ENCODE results near the gene NFKBIE.

NFKBIE gene

DNA sequence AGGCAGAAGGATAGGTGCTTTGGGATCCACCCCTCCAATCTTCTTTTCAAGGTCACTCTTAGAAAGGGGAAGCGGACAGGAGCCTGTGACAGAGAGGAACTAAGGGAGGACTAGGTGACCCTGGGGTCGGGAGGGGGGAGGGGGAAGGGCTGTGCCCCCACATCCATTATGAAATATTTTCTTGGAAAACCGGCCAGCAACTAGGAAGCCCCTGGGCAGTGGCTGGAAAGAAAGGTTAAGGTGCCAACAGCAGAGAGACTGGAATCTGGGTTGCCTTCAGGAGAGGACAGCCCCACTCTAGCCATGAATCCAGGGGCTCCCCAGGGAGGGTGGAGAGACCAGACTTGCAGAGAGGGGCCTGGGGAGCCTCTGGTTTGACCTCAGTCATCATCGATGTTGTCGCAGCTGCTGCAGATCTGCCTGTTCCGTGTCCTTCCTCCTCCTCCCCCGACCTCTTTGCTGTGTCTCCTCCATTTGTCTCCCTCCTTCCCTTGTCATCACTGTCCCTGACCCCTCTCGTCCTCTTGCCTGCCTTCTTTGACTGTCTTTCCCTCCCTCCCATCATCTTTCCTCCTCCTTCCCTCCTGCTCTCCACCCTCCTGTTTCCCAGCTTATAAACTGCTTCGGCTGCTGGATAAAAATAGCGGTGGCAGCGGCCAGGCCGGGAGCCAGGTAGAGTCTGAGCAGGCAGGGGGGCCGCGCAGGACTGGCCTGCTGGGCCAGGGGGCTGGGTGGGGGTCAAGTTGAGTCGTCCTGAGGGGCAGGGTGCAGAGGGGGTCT, 38.8 kb downstream of the NFKBIE start:
- DNase-seq (ENCODE audit: low spot score): no peak

DNA sequence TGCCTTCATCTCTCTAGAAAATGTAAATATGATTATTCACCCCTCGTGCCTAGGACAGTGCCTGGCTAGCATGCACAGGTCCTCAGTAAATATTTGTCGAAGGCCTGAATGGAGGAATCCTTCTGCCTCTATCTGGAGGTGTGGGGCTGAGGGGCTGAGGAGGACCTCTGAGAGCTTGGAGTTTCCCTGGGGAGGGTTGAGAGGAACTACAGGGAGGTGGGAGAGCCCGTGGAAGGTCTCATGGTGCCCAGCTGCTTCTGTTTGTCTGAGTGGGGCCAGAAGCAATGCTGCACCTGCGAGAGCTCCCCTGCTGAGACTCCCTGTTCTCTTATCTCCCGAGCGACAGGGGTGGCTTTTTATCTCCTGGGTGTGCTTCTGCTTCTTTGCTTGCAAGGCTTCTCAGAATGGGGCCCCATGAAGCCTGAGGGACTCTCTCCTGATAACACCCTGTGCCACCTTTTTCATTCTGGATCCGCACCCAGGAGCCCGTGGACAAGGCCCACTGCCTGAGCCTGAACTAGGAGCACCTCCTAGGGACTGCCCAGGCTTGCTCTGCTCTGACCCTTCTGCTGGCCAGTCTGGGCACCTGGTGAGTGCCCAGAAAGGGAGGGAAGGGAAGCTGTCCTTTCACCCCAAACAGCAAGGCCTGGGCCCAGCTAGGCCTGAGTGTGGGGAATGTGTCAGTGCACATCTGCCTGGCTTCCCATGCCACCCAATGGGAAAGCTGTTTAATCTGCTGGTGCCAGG, 39.6 kb downstream of the NFKBIE start:
- DNase-seq (ENCODE audit: low spot score): no peak

DNA sequence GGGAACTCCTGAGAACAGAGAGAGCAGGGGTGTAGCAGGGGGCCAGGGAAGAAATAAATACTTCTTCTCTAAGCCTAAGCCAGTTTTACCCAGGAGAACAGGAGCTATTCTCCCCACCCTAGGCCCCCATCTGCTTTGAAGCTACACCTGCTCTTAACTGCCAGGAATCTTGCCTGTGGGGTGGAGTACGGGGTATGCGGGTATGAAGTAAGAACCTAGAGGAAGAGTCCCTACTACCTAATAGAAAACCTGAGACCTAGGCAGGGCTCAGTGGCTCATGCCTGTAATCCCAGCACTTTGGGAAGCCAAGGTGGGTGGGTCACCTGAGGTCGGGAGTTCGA, 40.4 kb downstream of the NFKBIE start:
- no peak for DNase-seq (ENCODE audit: low spot score)

DNA sequence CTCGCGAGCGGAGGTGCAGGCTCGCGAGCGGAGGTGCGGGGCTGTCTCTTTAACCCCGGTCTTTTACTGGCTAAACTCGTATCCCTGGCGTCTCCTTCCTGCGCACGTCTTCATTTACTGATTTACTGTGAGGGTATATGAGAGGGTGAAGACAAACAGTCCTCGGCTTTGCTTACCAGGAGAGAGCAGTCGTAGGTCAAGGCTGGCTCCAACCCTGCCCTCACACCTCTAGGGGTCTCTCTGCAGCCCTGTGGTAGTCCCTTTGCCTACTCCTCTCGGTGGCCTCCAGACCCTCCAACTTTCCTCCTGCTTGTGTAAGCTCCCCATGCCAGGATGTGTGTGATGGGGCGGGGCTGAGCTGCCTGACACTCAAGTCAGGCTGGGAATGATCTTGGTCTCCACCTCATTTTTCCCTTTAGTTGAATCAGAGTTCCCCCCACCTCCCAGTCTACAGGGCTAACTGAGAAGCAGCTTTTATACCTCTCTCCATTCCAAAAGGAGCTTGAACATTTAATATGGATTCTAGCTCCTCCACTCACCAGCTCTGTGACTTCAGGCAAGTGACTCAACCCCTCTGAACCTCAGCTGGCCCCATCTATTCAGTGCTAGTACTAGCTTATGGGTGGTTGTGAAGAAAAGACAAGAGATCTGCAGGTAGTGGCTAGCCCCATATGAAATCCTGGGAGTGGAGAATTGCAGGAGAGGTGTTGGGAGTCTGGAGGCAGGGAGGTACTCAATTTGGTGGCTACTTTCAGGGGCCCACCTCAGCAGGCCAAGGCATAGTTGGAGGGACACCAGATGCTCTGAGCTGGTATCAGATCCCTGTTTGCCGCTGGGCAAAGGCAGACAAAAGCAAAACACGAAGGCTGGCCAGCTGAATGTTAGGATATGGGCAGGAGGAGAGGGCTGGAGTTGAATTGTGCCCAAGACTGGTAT, 41.1 kb downstream of the NFKBIE start:
- DNase-seq (ENCODE audit: low spot score): peak; percentile 10

DNA sequence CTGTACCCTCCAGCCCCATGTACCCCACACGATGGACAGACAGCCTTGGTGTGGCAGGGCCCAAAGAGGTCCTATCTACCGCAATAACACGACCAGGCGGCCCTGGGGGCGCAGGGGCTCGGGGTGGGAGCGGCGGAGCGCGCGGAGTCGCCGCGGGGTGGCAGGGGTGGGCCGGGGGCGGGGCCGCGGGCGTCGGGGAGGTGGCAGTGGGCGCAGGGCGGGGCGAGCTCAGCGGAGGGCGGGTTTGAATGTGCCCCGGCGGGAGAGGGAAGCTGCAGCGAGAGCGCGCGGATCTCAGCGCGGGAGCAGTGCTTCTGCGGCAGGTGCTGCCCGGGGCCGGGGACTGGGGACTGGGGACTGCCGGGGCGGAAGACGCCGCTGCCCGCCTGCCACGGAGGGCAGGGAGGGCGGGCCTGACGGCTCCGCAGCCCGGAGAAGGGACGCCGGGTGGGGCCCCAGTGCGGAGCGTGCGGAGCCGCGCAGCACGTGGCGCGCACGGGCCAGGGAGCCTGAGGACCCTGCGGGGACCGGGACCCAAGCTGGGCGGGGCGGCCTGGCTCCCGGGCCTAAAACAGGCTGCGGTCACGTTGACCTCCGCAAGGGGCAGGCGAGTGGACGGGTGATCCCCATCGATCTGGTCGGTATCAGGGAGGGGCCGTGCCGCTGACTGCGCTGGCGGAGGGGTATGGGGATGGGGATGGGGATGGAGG, 41.9 kb downstream of the NFKBIE start, which contains the start of gene SLC29A1:
Gene SLC29A1 (plus strand): TSS at position 277 of the 710 bp plus-strand sequence. CDS start 3,719 bp downstream, outside the sequence.
- peak; percentile 71 for DNase-seq (ENCODE audit: low spot score)

DNA sequence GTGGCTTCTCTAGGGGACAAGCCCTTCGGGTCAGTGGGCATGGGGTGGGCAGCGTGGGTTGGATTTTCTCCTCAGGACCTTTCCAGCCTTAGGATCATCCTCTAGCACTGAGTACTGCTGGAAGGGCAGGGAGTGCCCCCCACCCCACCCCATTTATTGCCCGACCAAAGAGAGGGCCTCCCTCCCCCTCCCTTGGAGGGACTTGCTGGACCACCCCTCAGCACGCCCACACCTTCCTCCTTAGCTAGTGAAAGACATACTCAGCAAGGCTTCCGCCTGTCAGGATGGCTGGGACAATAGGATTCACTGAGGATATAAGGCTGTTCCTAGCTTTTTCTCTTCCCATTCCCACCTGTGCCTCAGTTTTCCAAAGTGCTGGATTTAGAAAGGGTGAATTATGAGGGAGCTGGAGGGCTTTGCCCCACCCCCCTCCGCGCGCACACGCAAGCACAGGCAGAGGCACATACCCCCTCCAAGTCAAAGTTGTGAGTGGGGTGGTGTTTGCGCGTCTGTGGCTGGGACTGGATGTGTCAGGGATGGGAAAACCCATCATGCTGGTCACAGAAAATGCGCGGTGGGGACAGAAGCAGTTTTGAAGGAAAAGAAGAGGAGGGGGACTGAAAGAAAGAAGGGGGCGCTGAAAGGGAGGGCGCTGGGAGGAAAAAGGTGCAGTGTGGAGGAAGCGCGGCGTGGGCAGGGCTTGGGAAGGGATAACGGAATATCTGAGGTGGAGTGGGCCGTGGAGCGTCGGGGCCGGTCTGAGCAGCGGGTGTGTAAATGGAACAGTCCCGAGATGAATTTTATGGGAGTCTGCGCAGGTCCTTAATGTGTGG, 42.6 kb downstream of the NFKBIE start:
- DNase-seq (ENCODE audit: low spot score): no peak

DNA sequence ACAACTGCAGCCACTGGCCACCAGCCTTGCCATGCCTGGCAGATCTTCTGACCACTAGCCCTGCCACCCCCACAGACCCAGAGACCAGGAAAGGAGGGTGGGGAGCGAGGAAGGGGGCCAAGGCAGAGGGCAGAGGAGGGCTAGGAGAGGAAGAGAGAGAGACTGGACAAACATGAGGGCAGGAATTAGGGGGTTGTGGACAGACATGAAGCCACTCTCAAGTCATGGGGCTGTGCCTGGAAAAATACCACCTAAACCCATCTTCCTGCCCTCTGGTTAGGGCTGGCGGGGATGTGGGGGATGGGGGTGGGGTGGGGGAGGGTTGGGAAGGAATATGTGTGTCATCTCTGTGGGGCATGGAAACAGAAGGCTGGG, 43.4 kb downstream of the NFKBIE start:
- DNase-seq (ENCODE audit: low spot score): no peak

DNA sequence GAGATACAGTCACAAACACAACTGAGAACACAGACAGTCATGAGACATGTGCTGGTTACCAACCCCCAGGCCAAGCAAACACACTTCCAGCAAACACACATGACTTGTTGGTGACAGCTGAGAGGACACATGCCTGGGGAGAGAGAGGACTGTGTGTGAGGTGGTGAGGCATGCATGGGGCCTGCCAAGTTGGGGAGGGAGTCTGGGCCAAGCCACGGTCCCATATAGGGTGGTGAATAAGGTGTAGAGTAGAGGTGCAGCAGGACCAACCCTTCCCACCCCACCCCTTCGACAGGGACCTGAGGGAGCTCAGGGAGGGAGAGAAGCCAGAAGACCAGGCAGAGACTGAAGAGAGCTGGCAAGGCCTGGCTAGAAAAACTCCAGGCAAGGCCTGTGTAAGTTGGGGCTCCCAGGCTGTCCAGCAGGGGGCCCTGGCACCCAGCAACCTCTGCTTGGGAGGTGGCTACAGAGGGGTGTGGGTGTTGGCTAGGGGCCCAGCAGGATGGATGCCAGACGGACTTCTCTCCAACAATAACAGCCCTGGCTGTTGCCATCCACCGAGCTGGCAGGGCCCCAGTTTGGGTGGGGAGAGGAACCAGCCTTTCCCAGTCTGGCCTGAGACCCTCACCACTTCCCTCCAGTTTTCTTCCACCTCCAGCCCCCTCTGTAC, 43.9 kb downstream of the NFKBIE start:
- peak; percentile 91 for DNase-seq (ENCODE audit: low spot score)

DNA sequence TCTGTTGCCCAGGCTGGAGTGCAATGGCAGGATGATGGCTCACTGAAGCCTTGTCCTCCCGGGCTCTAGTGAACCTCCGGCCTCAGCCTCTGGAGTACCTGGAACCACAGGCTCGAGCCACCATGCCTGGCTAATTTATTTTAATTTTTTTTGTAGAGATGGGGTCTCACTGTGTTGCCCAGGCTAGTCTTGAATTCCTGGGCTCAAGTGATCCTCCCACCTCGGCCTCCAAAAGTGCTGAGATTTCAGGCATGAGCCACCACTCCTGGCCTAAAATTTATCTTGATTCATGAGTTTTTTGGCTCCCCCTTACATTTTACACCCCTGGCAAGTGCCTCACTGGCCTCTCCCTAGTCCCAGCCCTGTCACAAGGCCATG, 44.4 kb downstream of the NFKBIE start:
- no peak for DNase-seq (ENCODE audit: low spot score)

DNA sequence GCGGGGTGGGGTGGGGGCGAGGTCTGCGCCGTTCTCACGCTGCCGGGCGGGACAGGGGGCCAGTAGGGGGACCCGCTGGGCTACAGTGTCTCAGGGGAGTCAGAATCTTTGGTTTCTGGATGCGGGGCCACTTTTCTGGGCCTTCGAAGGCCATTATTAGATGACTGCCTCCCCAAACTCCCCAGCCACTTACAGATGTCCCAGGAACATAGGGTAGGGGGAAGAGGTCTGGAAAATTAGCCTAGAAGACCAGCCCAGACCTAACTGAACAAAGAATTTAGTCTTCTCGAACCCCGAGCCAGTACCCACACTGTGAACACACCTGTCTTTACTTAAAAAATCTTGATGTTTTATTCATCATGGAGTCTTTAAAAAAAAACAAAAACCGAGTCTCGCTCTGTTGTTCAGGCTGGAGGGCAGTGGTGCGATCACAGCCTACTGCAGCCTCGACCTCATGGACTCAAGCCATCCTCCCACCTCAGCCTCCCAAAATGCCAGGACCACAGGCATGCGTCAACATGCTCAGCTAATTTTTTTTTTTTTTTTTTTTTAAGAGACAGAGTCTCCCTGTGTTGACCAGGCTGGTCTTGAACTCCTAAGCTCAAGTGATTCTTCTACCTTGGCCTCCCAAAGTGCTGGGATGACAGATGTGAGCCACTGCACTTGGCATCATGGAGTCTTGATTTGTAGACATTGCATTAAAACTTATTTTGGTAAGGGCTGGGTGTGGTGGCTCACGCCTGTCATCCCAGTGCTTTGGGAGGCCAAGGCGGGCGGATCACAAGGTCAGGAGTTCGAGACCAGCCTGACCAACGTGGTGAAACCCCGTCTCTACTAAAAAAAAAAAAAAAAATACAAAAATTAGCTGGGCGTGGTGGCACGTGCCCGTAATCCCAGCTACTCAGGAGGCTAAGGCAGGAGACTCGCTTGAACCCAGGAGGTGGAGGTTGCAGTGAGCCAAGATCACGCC, 45.3 kb downstream of the NFKBIE start:
- no peak for DNase-seq (ENCODE audit: low spot score)

DNA sequence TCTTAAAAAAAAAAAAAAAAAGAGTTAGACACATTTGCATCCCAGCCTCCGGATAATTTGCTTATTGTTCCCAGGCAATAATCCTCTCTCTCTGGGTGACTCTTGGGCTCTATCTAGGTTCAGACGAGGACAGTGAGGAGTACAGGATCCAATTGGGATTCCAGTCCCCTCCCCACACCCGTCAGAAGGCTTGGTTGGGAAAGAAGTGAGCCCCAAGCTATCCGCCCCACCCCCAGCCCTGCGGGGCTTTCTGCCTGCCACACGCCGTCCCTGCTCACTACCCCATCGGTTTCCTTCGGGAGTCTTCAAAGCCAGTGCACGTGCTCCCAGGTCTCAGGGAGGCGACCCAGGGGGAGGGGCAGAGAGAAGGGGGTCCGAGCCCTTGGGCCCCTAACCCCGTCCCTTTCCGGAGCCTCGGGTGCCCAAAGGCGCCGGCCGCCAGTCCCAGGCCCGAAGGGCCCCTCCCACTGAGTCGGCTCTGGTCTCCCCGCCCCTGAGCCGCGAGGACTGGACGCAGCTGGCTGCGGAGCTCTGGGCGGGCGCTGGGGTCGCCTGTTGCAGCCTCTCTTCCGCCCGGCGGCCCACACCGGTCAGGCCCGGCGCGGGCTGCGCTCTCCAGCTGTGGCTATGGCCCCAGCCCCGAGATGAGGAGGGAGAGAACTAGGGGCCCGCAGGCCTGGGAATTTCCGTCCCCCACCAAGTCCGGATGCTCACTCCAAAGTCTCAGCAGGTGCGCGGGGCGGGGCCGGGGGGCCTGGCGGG, 46.1 kb downstream of the NFKBIE start:
- DNase-seq (ENCODE audit: low spot score): no peak

DNA sequence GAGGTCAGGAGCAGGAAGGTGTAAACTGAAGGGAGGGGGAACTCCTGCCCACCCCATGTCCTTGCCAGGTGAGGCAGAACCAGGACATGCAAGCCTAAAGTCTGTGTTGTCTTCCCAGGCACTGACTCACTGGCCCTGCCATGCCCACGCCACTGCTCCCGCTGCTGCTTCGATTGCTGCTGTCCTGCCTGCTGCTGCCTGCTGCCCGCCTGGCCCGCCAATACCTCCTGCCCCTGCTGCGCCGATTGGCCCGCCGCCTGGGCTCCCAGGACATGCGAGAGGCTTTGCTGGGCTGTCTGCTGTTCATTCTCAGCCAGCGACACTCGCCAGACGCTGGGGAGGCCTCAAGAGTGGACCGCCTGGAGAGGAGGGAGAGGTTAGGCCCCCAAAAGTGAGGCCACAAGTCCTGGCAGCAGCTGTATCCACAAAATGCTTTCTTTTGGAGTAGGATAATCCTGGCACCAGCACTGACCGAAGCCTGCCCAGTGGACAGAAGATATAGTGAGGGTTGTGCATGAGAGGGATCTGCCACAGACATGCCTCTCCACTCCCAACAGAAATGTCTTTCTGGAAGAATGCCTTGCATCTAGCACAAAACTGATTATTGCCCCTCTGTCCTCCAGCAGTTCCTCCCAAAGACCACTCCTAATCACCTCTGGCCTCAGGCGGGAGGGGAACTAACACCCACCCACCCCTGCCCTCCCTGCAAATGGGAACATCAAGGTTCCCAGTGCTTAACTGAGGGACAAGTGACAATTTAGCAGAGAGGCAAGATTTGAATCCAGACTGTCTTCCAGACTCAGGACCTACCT, 47.8 kb downstream of the NFKBIE start:
- no peak for DNase-seq (ENCODE audit: low spot score)

DNA sequence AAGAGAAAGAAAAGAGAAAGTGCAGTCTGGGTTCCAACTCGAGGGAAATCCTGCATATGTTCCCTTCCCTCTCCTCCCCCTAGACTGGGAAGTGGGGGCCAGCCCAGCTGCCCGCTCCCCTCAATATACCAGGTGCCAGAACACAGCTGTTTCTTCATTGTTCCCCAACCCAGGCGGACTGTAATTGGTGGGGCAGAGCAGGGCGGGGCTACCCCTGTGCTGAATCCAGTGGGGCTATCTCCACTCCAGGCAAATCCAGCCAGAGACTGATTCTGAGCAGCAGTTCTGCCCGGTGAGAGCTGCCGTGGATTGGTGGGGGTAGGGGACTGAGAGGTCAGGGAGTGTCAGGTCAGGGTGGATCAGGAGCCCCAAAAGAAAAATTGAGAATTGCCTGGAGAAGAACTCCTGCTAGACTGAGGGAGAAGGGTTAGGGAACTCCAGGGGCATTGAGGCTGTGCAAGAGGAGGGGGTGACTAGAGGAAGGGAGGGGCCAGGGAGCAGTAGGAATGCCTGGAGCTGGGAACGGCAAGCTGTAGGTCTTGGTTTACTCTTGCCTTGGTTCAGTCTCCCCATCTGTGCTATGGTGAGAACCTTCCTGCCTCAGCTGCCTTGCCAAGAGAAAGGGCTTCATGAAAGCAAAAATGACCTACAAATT, 48.5 kb downstream of the NFKBIE start, which contains the start of gene MYMX:
Gene MYMX (plus strand): TSS at position 250 of the 655 bp plus-strand sequence. CDS start 546 bp downstream, outside the sequence.
- no peak for DNase-seq (ENCODE audit: low spot score)

DNA sequence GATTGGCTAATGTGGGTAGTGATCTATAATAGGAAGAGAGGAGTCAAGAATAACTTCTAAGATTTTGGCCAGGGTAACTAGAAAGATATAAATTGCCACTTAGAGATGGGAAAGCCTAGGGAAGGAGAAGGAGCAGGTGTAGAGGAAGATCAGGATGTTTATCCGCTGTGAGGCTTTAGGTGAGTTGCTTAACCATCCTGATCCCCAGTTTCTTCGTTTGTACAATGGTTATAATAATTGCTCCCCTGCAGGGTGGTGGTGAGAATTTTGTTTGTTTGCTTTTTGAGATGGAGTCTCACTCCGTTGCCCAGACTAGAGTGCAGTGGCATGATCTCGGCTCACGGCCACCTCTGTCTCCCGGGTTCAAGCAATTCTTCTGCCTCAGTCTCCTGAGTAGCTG, 51.0 kb downstream of the NFKBIE start:
- DNase-seq (ENCODE audit: low spot score): no peak

DNA sequence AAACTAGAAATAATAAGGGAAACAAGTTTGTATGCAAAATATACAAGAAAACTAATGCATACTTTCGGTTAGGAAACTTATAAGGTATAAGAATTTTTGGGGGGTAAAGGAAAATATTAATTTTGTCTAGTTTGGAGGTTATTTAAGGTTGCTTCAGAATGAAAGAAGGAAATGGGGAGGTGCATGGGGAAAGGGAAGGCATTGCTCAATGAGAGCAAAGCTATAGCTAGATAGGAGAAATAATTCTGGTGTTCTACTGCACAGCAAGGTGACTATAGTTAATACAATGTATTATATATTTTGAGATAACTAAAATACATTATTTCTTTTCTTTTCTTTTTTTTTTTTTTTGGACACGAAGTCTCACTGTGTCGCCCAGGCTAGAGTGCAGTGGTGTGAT, 54.1 kb downstream of the NFKBIE start:
- DNase-seq (ENCODE audit: low spot score): no peak
